ENCODE data around the gene VPS11. TPM values are rescaled to one million over a fixed set of nuclear protein-coding genes. Genes with fewer than 3 reads are reported as not detected.

The VPS11 gene
- total RNA-seq, 1 donor from 2014 or later, result 32.7 TPM

GRCh38 chr11:119109843-119110242, 42.2 kb downstream of the VPS11 start:
- peak overlapping the region; percentile 2 for H3K27ac Mint-ChIP-seq (ENCODE audit: unreplicated experiment)
- no peak for DNase-seq (ENCODE audit: low spot score)
- no peak for TF ChIP-seq CTCF (IDR thresholded peaks at IDR 0.05; ENCODE audit: unreplicated experiment)
- H3K4me1 Mint-ChIP-seq (ENCODE audit: unreplicated experiment), result peaks cover 44% of the 10 kb centered on the region
- no peaks in the 10 kb centered on the region for H3K9me3 Mint-ChIP-seq (ENCODE audit: unreplicated experiment)
- peaks cover 25% of the 10 kb centered on the region for H3K36me3 Mint-ChIP-seq (ENCODE audit: low read depth, unreplicated experiment)
- H3K27me3 Mint-ChIP-seq (ENCODE audit: unreplicated experiment), result peaks cover 20% of the 10 kb centered on the region
- H3K4me3 Mint-ChIP-seq (ENCODE audit: unreplicated experiment), result peak overlapping the region; percentile 53

GRCh38 chr11:119110439-119110838, 42.8 kb downstream of the VPS11 start:
- H3K4me3 Mint-ChIP-seq (ENCODE audit: unreplicated experiment), result peak overlapping the region; percentile 49
- H3K27ac Mint-ChIP-seq (ENCODE audit: unreplicated experiment), result peak overlapping the region; percentile 2
- H3K4me1 Mint-ChIP-seq (ENCODE audit: unreplicated experiment), result peaks cover 45% of the 10 kb centered on the region
- no peak for DNase-seq (ENCODE audit: low spot score)
- peaks cover 17% of the 10 kb centered on the region for H3K27me3 Mint-ChIP-seq (ENCODE audit: unreplicated experiment)
- H3K36me3 Mint-ChIP-seq (ENCODE audit: low read depth, unreplicated experiment), result peaks cover 25% of the 10 kb centered on the region
- no peak for TF ChIP-seq CTCF (IDR thresholded peaks at IDR 0.05; ENCODE audit: unreplicated experiment)
- H3K9me3 Mint-ChIP-seq (ENCODE audit: unreplicated experiment), result no peaks in the 10 kb centered on the region

- no peak for DNase-seq (ENCODE audit: low spot score)
- Mint-ChIP-seq H3K27ac (ENCODE audit: unreplicated experiment) (no peak overlapping the region), H3K36me3 (ENCODE audit: low read depth, unreplicated experiment) (peaks cover 25% of the 10 kb centered on the region), H3K4me1 (ENCODE audit: unreplicated experiment) (peaks cover 48% of the 10 kb centered on the region), H3K4me3 (ENCODE audit: unreplicated experiment) (peak overlapping the region; percentile 34), H3K27me3 (ENCODE audit: unreplicated experiment) (peaks cover 17% of the 10 kb centered on the region), H3K9me3 (ENCODE audit: unreplicated experiment) (no peaks in the 10 kb centered on the region)
- no peak for TF ChIP-seq CTCF (IDR thresholded peaks at IDR 0.05; ENCODE audit: unreplicated experiment)
Observed at GRCh38 chr11:119111361-119111925, 43.8 kb downstream of the VPS11 start.

DNA sequence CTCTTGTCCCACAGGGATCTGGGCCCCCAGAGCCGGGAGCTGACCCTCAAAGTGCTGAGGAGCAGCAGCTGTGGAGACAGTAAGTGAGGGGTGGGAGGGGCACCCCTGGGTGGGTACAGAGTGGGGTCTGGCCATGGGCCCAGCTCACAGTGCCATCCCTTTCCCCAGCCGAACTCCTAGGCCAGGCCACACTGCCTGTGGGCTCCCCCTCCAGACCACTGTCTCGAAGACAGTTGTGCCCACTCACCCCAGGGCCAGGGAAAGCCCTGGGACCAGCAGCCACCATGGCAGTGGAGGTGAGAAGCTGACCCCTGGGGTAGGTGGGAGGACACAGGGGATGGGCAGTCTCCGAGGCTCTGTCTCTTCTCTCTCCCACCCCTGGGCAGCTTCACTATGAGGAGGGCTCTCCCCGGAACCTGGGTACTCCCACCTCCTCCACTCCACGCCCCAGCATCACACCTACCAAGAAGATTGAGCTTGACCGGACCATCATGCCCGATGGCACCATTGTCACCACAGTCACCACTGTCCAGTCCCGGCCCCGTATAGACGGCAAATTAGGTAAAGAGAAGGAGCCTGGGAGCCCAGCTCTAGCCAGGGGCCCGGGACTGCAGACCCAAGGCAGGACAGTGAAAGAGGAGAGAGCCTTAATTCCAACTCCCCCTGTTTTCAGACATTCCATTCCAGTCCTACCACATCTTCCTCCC, 44.8 kb downstream of the VPS11 start:
- no peaks in the 10 kb centered on the region for H3K9me3 Mint-ChIP-seq (ENCODE audit: unreplicated experiment)
- no peak for TF ChIP-seq CTCF (IDR thresholded peaks at IDR 0.05; ENCODE audit: unreplicated experiment)
- H3K27ac Mint-ChIP-seq (ENCODE audit: unreplicated experiment), result peak overlapping the region; percentile 15
- peaks cover 17% of the 10 kb centered on the region for H3K27me3 Mint-ChIP-seq (ENCODE audit: unreplicated experiment)
- DNase-seq (ENCODE audit: low spot score), result no peak
- H3K36me3 Mint-ChIP-seq (ENCODE audit: low read depth, unreplicated experiment), result peaks cover 25% of the 10 kb centered on the region
- peak overlapping the region; percentile 6 for H3K4me3 Mint-ChIP-seq (ENCODE audit: unreplicated experiment)
- H3K4me1 Mint-ChIP-seq (ENCODE audit: unreplicated experiment), result peaks cover 43% of the 10 kb centered on the region

DNA sequence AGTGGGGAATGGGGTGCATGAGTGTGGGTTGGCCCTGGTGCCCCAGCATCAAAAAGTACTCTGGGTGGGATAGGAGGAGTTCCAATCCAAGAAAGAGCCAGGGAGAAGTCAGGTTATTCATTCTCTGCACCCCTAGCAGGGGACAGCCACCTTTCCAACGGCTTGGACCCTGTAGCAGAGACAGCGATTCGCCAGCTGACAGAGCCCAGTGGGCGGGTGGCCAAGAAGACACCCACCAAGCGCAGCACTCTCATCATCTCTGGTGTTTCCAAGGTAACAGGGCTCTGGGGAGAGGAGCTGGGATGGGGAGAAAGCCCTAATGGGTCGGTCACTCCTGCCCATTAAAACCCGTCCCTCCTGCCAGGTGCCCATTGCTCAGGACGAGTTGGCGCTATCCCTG, 46.1 kb downstream of the VPS11 start:
- peaks cover 35% of the 10 kb centered on the region for H3K4me1 Mint-ChIP-seq (ENCODE audit: unreplicated experiment)
- H3K4me3 Mint-ChIP-seq (ENCODE audit: unreplicated experiment), result no peak overlapping the region
- no peak for DNase-seq (ENCODE audit: low spot score)
- peaks cover 25% of the 10 kb centered on the region for H3K36me3 Mint-ChIP-seq (ENCODE audit: low read depth, unreplicated experiment)
- H3K9me3 Mint-ChIP-seq (ENCODE audit: unreplicated experiment), result no peaks in the 10 kb centered on the region
- no peak for TF ChIP-seq CTCF (IDR thresholded peaks at IDR 0.05; ENCODE audit: unreplicated experiment)
- peaks cover 13% of the 10 kb centered on the region for H3K27me3 Mint-ChIP-seq (ENCODE audit: unreplicated experiment)
- no peak overlapping the region for H3K27ac Mint-ChIP-seq (ENCODE audit: unreplicated experiment)
